HepG2 (cell line): ENCODE results near the gene ZDHHC14. TPM values are rescaled to one million over a fixed set of nuclear protein-coding genes. Genes with fewer than 3 reads are reported as not detected.

Experiments used
- HNRNPLL ChIP-seq: fragments of 200-400 bp; formaldehyde crosslinking; IDR thresholded peaks from 2 replicates; pipeline ENCODE4 v1.6.1; 2017; ENCODE audit warnings: mild to moderate bottlenecking, low read depth, low read length; ENCODE audit not compliant: poor library complexity, severe bottlenecking
- IRF2 ChIP-seq: IDR thresholded peaks from 2 replicates; pipeline ENCODE4 v1.6.1; 2018; ENCODE audit warnings: missing genetic modification reagents, missing compliant biosample characterization
- NONO ChIP-seq, 2 experiments: fragments of 450-650 bp in 1 of 2; sonication (generic) in 1 of 2; formaldehyde crosslinking in 1 of 2; IDR thresholded peaks in 1 of 2; conservative IDR thresholded peaks in 1 of 2; 2 replicates each; pipeline versions ENCODE4 v1.6.1 to v1.8.0; 2017 to 2022; ENCODE audit warnings: mild to moderate bottlenecking in 1 of 2, missing genetic modification reagents in 1 of 2, moderate library complexity in 1 of 2
- NRL ChIP-seq: sonication (generic); formaldehyde crosslinking; IDR thresholded peaks from 2 replicates; pipeline ENCODE4 v1.5.0; 2020; ENCODE audit warnings: missing genetic modification reagents, mild to moderate bottlenecking, moderate library complexity, borderline replicate concordance
- PHF21A ChIP-seq: sonication (generic); formaldehyde crosslinking; IDR thresholded peaks from 2 replicates; pipeline ENCODE4 v1.5.0; 2020; ENCODE audit warnings: mild to moderate bottlenecking, missing genetic modification reagents
- RCOR2 ChIP-seq: IDR thresholded peaks from 2 replicates; pipeline ENCODE4 v1.6.1; 2016; ENCODE audit warnings: missing biosample characterization, missing genetic modification reagents
- RXRA ChIP-seq: sonication (generic); formaldehyde crosslinking; IDR thresholded peaks from 2 replicates; pipeline ENCODE4 v1.5.1; 2020; ENCODE audit warnings: missing genetic modification reagents
- SALL1 ChIP-seq: sonication (generic); formaldehyde crosslinking; IDR thresholded peaks from 2 replicates; pipeline ENCODE4 v1.8.0; 2022; ENCODE audit warnings: mild to moderate bottlenecking, missing genetic modification reagents
- TBX2 ChIP-seq: sonication (generic); formaldehyde crosslinking; IDR thresholded peaks from 2 replicates; pipeline ENCODE4 v1.5.0; 2020; ENCODE audit warnings: missing genetic modification reagents, mild to moderate bottlenecking, borderline replicate concordance
- ZBTB26 ChIP-seq: IDR thresholded peaks from 2 replicates; pipeline ENCODE4 v1.6.1; 2016; ENCODE audit warnings: missing compliant biosample characterization, missing genetic modification reagents, borderline replicate concordance
- ZBTB4 ChIP-seq: sonication (generic); formaldehyde crosslinking; IDR thresholded peaks from 2 replicates; pipeline ENCODE4 v1.4.0; 2020; ENCODE audit warnings: missing genetic modification reagents, mild to moderate bottlenecking, borderline replicate concordance
- ZNF224 ChIP-seq: sonication (generic); formaldehyde crosslinking; IDR thresholded peaks from 2 replicates; pipeline ENCODE4 v1.5.0; 2020; ENCODE audit warnings: mild to moderate bottlenecking, missing genetic modification reagents
- ZNF296 ChIP-seq: sonication (generic); formaldehyde crosslinking; conservative IDR thresholded peaks from 2 replicates; pipeline ENCODE4 v1.5.0; 2020; ENCODE audit warnings: mild to moderate bottlenecking, missing genetic modification reagents
- ZNF430 ChIP-seq: sonication (generic); formaldehyde crosslinking; IDR thresholded peaks from 2 replicates; pipeline ENCODE4 v1.9.0; 2021; ENCODE audit warnings: mild to moderate bottlenecking, missing genetic modification reagents
- ZNF569 ChIP-seq: sonication (generic); formaldehyde crosslinking; IDR thresholded peaks from 2 replicates; pipeline ENCODE4 v1.5.0; 2020; ENCODE audit warnings: mild to moderate bottlenecking, missing genetic modification reagents, moderate library complexity, borderline replicate concordance
- ZNF605 ChIP-seq: sonication (generic); formaldehyde crosslinking; IDR thresholded peaks from 2 replicates; pipeline ENCODE4 v1.8.0; 2022; ENCODE audit warnings: mild to moderate bottlenecking, missing genetic modification reagents
- ZNF678 ChIP-seq: sonication (generic); formaldehyde crosslinking; IDR thresholded peaks from 2 replicates; pipeline ENCODE4 v1.4.0; 2020; ENCODE audit warnings: mild to moderate bottlenecking, missing genetic modification reagents
- polyA plus RNA-seq, 8 experiments: library from polyadenylated mRNA; depleted of rRNA in 3 of 8; stranded (reverse) in 7 of 8; unstranded in 1 of 8; fragments of >200 nt; fragmentation: Illumina TruSeq in 4 of 8; extraction: Trizol in 4 of 8; gene quantifications; 2 replicates each; pipeline versions ENCODE4 v1.2.1 to v1.2.3, GENCODE V29; 2011 to 2016; ENCODE audit warnings: low read depth in 4 of 8, missing spikeins in 1 of 8, mixed read lengths in 1 of 8; ENCODE audit not compliant: insufficient read depth in 1 of 8
- total RNA-seq, 5 experiments: library from RNA; depleted of rRNA; stranded (reverse); fragments of >200 nt; fragmentation: Illumina TruSeq; extraction: Trizol; gene quantifications; 2 replicates each; pipeline ENCODE4 v1.2.3, GENCODE V29; 2016; ENCODE audit warnings: low read depth in 1 of 5
- TF ChIP-seq, protein P1 (sequence below): sonication (generic); formaldehyde crosslinking; IDR thresholded peaks from 2 replicates; pipeline ENCODE4 v1.8.1; 2023; ENCODE audit warnings: mild to moderate bottlenecking, missing genetic modification reagents
- TF ChIP-seq, protein P2 (sequence below): sonication (generic); formaldehyde crosslinking; IDR thresholded peaks from 2 replicates; pipeline ENCODE4 v1.4.0; 2020; ENCODE audit warnings: missing genetic modification reagents

ZDHHC14 gene
- total and polyA plus RNA-seq, 2 of the 13 experiments (the other 11 are each of a cell fraction or from before 2014, with no cell fraction given): 3.7 to 9.5 TPM

GRCh38 chr6:157461000-157461915, 80.3 kb downstream of the ZDHHC14 start (continued):
- TF ChIP-seq ZBTB4 (CRISPR knock-in tag): peak; percentile 93; the same call in 1 of the 2 replicates
- peak; percentile 79; the same call in 1 of the 2 replicates for TF ChIP-seq TBX2 (CRISPR knock-in tag)
- TF ChIP-seq ZNF569 (CRISPR knock-in tag): no peak
- TF ChIP-seq HNRNPLL: no peak
- 0 out of 2 replicates have a peak, but pooled peaks have one; percentile 10 for TF ChIP-seq IRF2 (CRISPR knock-in tag)
- TF ChIP-seq NONO (IDR thresholded peaks at IDR 0.05): no peak
- no peak for TF ChIP-seq NONO (CRISPR knock-in tag; conservative IDR thresholded peaks at IDR 0.05)
- peak; percentile 31 for TF ChIP-seq SALL1 (CRISPR knock-in tag)
- TF ChIP-seq RCOR2 (CRISPR knock-in tag): 0 out of 2 replicates have a peak, but pooled peaks have one; percentile 43
- TF ChIP-seq, protein P1, sequence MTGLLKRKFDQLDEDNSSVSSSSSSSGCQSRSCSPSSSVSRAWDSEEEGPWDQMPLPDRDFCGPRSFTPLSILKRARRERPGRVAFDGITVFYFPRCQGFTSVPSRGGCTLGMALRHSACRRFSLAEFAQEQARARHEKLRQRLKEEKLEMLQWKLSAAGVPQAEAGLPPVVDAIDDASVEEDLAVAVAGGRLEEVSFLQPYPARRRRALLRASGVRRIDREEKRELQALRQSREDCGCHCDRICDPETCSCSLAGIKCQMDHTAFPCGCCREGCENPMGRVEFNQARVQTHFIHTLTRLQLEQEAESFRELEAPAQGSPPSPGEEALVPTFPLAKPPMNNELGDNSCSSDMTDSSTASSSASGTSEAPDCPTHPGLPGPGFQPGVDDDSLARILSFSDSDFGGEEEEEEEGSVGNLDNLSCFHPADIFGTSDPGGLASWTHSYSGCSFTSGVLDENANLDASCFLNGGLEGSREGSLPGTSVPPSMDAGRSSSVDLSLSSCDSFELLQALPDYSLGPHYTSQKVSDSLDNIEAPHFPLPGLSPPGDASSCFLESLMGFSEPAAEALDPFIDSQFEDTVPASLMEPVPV (CRISPR knock-in tag): no peak
- no peak for TF ChIP-seq ZNF678 (CRISPR knock-in tag)
- TF ChIP-seq ZNF224 (CRISPR knock-in tag): 0 out of 2 replicates have a peak, but pooled peaks have one; percentile 53
- TF ChIP-seq ZBTB26: no peak
- TF ChIP-seq, protein P2, sequence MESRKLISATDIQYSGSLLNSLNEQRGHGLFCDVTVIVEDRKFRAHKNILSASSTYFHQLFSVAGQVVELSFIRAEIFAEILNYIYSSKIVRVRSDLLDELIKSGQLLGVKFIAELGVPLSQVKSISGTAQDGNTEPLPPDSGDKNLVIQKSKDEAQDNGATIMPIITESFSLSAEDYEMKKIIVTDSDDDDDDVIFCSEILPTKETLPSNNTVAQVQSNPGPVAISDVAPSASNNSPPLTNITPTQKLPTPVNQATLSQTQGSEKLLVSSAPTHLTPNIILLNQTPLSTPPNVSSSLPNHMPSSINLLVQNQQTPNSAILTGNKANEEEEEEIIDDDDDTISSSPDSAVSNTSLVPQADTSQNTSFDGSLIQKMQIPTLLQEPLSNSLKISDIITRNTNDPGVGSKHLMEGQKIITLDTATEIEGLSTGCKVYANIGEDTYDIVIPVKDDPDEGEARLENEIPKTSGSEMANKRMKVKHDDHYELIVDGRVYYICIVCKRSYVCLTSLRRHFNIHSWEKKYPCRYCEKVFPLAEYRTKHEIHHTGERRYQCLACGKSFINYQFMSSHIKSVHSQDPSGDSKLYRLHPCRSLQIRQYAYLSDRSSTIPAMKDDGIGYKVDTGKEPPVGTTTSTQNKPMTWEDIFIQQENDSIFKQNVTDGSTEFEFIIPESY (CRISPR knock-in tag): peak; percentile 85; the same call in 1 of the 2 replicates
- 0 out of 2 replicates have a peak, but pooled peaks have one; percentile 22 for TF ChIP-seq PHF21A (CRISPR knock-in tag)
- TF ChIP-seq RXRA (CRISPR knock-in tag): peak; percentile 29; the same call in 1 of the 2 replicates
- no peak for TF ChIP-seq ZNF296 (CRISPR knock-in tag)
- peak; percentile 8; the same call in 1 of the 2 replicates for TF ChIP-seq ZNF430 (CRISPR knock-in tag)
- TF ChIP-seq ZNF605 (CRISPR knock-in tag): 0 out of 2 replicates have a peak, but pooled peaks have one; percentile 47
- TF ChIP-seq NRL: 0 out of 2 replicates have a peak, but pooled peaks have one; percentile 24
